Activated T-helper 17 cell treated with anti-CD3 and anti-CD28 coated beads, Interleukin-2, amount 50 U/mL, for 72 hours (primary cell): Measurements from ENCODE around the gene ADM5. TPM values are rescaled to one million over a fixed set of nuclear protein-coding genes. Genes with fewer than 3 reads are reported as not detected.

Experiments used
- ATAC-seq: fragments of 150-1000 bp; cut with Tn5 transposase; replicated peaks from 2 replicates; pipeline ENCODE4 v1.10.0; 2021; ENCODE audit warnings: mild to moderate bottlenecking, moderate library complexity
- H3K27ac Mint-ChIP-seq: one replicate; pipeline ENCODE4 v1.8.0; 2022; ENCODE audit warnings: mixed read lengths
- H3K27me3 Mint-ChIP-seq: one replicate; pipeline ENCODE4 v1.8.0; 2022; ENCODE audit warnings: mixed read lengths
- H3K36me3 Mint-ChIP-seq: one replicate; pipeline ENCODE4 v1.8.0; 2022; ENCODE audit warnings: low read depth, mild to moderate bottlenecking, mixed read lengths
- H3K4me1 Mint-ChIP-seq: one replicate; pipeline ENCODE4 v1.8.0; 2022; ENCODE audit warnings: mixed read lengths
- H3K4me3 Mint-ChIP-seq: one replicate; pipeline ENCODE4 v1.8.0; 2022; ENCODE audit warnings: mild to moderate bottlenecking, mixed read lengths
- H3K9me3 Mint-ChIP-seq: one replicate; pipeline ENCODE4 v1.8.0; 2022; ENCODE audit warnings: mixed read lengths
- total RNA-seq, 2 donors: library from RNA; stranded (reverse); gene quantifications; one replicate each; pipeline ENCODE4 v1.2.3, GENCODE V29; 2022

Gene ADM5, protein sequence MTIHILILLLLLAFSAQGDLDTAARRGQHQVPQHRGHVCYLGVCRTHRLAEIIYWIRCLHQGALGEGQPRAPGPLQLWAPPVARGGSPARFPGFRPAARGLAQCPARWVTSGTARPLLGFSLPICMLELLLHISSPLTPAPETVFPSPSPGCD
- 1 to 10 TPM; 8.5 to 8.6 TPM for total RNA-seq

DNA sequence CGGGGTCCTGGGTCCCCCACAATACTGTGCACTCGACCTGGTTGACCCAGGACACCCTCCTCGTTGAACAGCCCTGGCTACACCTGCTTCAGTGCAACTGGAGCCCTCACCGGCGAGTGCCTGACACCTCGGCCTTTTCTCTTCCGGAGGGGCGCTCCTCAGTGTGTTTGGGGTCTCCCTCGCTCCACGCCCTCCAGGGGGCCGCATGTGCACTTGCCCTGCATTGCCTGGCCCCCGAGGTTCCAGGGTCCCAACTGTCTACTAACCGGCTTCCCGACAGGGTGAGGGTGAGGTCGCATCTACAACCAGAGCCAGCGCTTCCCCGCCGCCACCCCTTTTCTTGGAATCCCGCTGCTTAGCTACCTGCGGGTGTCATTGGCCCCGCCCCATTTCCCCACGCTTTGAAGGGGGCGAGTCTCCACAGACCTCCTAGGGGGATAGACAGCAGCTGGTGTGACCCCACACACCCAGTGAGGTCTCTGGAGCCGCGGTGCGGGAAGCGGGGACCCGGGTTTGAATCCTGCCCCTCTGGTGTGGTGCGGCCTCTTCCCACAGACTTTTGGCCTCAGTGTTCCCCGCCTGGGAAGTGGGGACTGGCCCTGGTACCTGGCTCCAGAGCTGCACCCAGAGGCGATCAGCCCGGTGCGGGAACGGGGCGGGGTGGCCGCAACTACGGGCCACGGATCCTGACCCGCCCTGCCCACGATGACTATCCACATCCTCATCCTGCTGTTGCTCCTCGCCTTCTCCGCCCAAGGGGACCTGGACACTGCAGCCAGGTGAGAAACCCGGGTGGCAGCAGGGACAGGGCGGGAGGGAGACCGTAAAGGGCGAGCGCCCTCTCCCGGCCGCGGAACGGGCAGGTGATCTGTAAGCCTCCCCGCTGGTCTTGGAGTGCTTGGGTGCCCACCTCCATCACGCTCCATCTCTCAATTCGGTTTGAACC is at the start of gene ADM5:
Gene ADM5, plus strand, starts transcription at position 462 of the 946 bp plus-strand sequence. Its CDS starts 244 bp downstream, at position 706.
- Mint-ChIP-seq H3K4me3 (peak within 1 kb of the TSS; percentile 83), H3K4me1 (peaks cover 23% of the 10 kb centered on the region)
- peak; percentile 40 for ATAC-seq

DNA sequence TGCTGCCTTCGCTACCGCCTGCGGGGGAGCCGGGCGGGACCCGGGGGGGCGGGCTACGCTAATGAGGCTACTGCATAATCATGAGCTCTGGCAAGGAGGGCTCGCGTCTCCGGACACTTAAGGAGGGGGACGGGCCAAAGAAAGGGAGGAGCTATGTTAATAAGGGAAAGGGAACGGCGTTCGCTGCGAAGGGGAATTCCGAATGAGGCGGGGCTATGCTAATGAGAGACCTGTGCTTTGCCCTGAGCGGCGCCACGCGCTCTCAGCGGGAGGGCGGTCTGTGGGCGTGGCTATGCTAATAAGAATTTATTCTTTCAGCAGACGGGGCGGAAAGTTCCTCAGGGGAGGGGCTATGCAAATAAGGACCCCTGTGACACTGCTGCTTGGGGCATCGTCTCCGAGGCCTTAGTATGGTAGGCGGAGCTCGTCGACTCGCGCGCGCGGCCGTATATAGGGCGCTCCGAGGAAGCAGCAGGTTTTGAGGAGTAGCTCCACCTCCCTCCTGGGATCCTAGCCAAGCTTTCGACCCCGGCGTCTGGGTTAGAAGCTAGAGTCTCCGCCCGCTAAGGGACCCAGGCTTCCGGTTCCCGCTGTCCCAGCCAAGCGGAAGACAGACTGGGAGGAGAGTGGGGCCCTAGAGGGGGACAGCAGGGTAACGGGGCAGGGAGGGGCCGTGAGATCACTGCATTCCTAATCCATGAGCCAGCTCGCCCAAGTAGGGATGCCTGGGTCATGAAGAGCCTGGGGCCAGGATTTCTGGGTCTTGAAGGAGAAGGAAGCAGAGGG is 49.1 kb upstream of the ADM5 start, which contains the start of gene RRAS:
Gene RRAS, minus strand, starts transcription at position 31 of the 786 bp plus-strand sequence. CDS start 45 bp downstream, outside the sequence.
- Mint-ChIP-seq H3K27me3 (no peaks in the 10 kb centered on the region), H3K4me3 (peak within 1 kb of the TSS; percentile 99), H3K27ac (peak within 1 kb of the TSS; percentile 98), H3K36me3 (peaks cover 29% of the 10 kb centered on the region), H3K9me3 (no peaks in the 10 kb centered on the region), H3K4me1 (peaks cover 42% of the 10 kb centered on the region)
- peak; percentile 75 for ATAC-seq

More for the DNA sequence above, at the start of gene ADM5:
- Mint-ChIP-seq H3K27me3 (peaks cover 8% of the 10 kb centered on the region), H3K27ac (peak within 1 kb of the TSS; percentile 68), H3K36me3 (peaks cover 52% of the 10 kb centered on the region), H3K9me3 (no peaks in the 10 kb centered on the region)

DNA sequence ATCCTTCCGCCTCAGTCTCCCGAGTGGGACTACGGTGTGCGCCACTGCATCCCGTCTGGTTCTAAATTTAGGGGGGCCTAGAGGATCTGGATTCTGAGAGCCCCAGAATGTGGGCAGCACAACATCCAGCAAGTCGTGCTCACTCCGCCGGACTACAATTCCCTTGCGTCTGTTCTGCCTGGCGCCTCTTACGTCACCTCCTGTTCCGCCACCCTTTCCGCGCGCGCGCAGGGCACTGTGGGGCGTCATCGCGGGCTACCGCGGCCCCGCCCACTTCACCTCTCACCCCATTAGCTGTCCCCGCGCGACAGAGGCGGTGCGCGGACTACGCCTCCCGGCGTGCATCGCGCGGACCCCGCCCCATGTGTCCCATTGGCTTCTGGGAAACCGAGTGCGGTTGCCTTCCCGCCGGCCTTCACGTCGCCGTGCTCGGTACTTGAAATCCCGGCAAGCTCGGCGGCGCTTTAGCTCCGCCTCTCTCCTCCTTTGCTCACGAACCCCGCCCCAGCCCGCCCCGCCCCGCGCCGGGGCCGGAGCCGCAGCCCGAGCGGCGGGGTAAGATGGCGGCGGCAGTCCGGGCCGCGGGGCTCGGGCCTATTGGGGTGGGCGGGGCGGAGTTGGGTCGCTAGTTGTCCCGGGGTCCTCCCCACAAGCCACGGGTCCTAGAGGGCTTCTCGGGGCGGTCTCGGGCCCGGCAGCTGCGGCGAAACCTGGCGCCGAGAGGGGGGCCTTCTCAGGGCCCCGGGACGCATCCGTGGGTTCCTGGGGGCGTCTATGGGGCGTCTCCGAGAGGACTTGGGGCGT is 47.5 kb upstream of the ADM5 start, which contains the start of gene SCAF1:
Gene SCAF1, plus strand, starts transcription at position 522 of the 804 bp plus-strand sequence. CDS start 2,818 bp downstream, outside the sequence.
- H3K4me3 Mint-ChIP-seq, result peak within 1 kb of the TSS; percentile 99

DNA sequence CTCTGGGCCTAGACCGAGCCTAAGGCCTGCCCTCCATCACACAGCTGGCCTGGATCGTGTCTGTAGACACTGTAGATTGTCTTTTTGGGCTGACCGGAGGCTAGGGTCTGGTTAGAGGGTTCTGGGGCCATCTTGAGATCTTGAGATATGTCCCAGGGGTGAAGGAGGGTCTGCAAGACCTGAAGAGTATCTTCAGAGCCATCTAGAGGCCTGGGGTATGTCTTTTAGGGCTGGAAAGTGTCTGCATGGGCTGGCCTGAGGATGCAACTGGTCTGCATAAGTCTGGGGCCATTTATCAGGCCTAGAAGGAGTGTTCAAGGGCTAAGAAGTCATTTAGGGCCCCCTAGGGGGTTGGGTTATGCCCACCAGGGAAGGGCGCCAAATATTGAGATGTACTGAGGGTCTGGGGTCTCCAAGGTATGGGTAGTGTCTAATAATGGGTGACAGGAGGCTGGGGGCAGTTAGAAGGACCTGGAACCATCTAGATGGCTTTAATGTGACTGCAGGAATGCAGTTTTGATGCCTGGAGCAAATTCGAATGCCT is 46.8 kb upstream of the ADM5 start:
- Mint-ChIP-seq H3K4me1 (peaks cover 39% of the 10 kb centered on the region), H3K36me3 (peaks cover 52% of the 10 kb centered on the region), H3K4me3 (peak overlapping the region; percentile 99), H3K27me3 (no peaks in the 10 kb centered on the region), H3K27ac (peak overlapping the region; percentile 98), H3K9me3 (no peaks in the 10 kb centered on the region)
- ATAC-seq, result no peak

More for the DNA sequence above, 47.5 kb upstream of the ADM5 start, which contains the start of gene SCAF1:
- Mint-ChIP-seq H3K27ac (peak within 1 kb of the TSS; percentile 98), H3K4me1 (peaks cover 39% of the 10 kb centered on the region), H3K36me3 (peaks cover 45% of the 10 kb centered on the region), H3K27me3 (no peaks in the 10 kb centered on the region), H3K9me3 (no peaks in the 10 kb centered on the region)
- ATAC-seq, result peak; percentile 70

DNA sequence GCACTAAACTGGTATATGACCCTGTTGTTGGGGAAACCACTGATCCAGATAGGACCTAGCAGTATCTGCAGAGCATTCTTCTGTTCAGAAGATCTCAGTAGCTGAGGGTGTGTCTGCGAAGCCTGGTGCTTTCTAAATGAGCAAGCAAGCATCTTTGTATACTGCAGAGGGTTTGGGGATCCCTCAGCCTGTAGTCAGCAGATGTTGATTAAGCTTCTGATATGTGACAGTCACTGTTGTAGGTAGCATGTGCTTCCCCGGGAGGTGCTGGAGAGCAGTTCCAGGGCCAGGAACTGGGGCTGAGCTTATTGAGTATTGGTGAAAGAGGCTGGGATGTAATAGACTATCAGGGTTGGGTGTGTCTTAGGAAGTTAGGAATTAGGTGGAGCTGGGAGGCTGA is 45.9 kb upstream of the ADM5 start:
- no peaks in the 10 kb centered on the region for H3K27me3 Mint-ChIP-seq
- H3K9me3 Mint-ChIP-seq, result no peaks in the 10 kb centered on the region
- H3K36me3 Mint-ChIP-seq, result peaks cover 61% of the 10 kb centered on the region
- H3K4me3 Mint-ChIP-seq, result peak overlapping the region; percentile 99
- H3K27ac Mint-ChIP-seq, result peak overlapping the region; percentile 98
- peaks cover 33% of the 10 kb centered on the region for H3K4me1 Mint-ChIP-seq
- ATAC-seq, result no peak

DNA sequence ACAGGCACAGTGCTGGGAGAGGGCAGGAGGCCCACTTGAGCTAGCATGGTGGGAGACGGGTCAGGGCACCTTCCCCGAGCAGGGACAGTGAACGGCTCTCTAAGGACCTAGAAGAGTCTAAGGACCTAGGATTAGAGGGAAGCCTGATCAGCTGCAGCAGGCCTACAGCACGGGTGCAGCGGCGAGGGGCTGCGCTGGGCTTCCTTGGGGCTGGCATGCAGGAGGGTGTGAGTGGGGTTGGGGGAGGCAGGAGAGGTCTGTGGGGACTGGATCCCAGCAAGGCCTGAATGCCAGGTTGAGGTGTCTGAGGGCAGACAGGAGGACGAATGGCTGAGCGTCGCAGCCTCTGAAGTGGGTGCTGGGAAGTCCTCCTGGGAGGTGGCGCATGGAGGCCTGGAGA is 43.8 kb upstream of the ADM5 start:
- Mint-ChIP-seq H3K9me3 (no peaks in the 10 kb centered on the region), H3K27ac (peak overlapping the region; percentile 41), H3K36me3 (peaks cover 74% of the 10 kb centered on the region), H3K4me3 (no peak overlapping the region), H3K27me3 (no peaks in the 10 kb centered on the region), H3K4me1 (peaks cover 25% of the 10 kb centered on the region)
- ATAC-seq, result no peak

DNA sequence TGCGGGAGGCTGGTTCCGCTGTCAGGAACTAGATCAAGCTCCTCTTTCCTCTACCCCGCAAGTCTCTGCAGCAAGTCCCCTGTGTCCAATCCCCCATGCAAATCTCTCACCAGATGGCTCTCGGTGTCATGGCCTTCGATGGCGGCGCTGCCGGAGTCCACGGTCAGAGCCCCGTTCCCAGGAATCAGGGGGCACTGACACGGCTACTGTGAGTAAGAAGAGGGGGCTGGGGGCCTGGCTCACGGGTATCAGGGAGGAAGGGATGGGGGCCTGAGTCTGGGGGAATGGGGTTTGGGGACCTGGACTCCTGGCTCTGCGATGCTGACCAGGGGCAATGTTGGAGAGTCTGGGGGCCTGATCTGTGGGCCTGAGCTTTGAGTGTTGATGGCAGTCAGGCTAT is 43.4 kb upstream of the ADM5 start:
- ATAC-seq, result no peak
- peaks cover 25% of the 10 kb centered on the region for H3K4me1 Mint-ChIP-seq
- peak overlapping the region; percentile 41 for H3K27ac Mint-ChIP-seq
- no peak overlapping the region for H3K4me3 Mint-ChIP-seq
- no peaks in the 10 kb centered on the region for H3K27me3 Mint-ChIP-seq
- H3K36me3 Mint-ChIP-seq, result peaks cover 70% of the 10 kb centered on the region
- H3K9me3 Mint-ChIP-seq, result no peaks in the 10 kb centered on the region

DNA sequence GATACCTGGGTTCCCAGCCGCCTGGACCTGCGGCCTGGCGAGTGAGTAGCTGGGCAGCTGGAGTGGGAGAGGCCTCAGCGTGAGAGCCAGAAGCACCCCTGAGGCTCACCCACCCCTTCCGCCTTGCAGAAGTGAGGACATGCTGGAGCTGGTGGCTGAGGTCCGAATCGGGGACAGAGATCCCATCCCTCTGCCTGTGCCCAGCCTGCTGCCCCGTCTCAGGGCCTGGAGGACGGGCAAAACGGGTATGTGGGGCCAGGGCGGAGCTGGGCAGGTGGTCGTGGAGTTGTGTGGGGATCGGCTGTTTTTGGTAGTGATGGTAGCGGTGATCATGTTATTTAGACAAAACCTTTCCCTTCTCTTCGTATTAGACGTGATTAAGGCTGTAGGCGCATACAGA is 42.8 kb upstream of the ADM5 start:
- no peaks in the 10 kb centered on the region for H3K27me3 Mint-ChIP-seq
- peaks cover 67% of the 10 kb centered on the region for H3K36me3 Mint-ChIP-seq
- H3K4me1 Mint-ChIP-seq, result peaks cover 25% of the 10 kb centered on the region
- H3K27ac Mint-ChIP-seq, result no peak overlapping the region
- no peak for ATAC-seq
- H3K4me3 Mint-ChIP-seq, result no peak overlapping the region
- H3K9me3 Mint-ChIP-seq, result no peaks in the 10 kb centered on the region

DNA sequence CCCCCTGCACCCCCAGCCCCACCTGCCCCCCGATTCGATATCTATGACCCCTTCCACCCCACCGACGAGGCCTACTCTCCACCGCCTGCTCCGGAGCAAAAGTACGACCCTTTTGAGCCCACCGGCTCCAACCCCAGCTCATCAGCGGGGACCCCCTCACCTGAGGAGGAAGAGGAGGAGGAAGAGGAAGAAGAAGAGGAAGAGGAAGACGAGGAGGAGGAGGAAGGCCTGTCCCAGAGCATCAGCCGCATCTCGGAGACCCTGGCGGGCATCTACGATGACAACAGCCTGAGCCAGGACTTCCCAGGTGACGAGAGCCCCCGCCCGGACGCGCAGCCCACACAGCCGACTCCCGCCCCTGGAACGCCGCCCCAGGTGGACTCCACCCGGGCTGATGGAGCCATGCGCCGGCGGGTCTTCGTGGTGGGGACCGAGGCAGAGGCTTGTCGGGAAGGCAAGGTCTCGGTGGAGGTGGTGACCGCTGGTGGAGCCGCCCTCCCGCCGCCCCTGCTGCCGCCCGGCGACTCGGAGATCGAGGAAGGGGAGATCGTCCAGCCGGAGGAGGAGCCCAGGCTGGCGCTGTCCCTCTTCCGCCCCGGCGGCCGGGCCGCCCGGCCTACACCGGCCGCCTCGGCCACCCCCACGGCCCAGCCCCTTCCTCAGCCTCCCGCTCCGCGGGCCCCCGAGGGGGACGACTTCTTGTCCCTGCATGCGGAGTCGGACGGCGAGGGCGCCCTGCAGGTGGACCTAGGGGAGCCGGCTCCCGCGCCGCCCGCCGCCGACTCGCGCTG is 38.2 kb upstream of the ADM5 start:
- Mint-ChIP-seq H3K27me3 (no peaks in the 10 kb centered on the region), H3K9me3 (no peaks in the 10 kb centered on the region), H3K4me3 (no peak overlapping the region), H3K27ac (no peak overlapping the region), H3K4me1 (peaks cover 4% of the 10 kb centered on the region), H3K36me3 (peaks cover 75% of the 10 kb centered on the region)
- ATAC-seq, result no peak

DNA sequence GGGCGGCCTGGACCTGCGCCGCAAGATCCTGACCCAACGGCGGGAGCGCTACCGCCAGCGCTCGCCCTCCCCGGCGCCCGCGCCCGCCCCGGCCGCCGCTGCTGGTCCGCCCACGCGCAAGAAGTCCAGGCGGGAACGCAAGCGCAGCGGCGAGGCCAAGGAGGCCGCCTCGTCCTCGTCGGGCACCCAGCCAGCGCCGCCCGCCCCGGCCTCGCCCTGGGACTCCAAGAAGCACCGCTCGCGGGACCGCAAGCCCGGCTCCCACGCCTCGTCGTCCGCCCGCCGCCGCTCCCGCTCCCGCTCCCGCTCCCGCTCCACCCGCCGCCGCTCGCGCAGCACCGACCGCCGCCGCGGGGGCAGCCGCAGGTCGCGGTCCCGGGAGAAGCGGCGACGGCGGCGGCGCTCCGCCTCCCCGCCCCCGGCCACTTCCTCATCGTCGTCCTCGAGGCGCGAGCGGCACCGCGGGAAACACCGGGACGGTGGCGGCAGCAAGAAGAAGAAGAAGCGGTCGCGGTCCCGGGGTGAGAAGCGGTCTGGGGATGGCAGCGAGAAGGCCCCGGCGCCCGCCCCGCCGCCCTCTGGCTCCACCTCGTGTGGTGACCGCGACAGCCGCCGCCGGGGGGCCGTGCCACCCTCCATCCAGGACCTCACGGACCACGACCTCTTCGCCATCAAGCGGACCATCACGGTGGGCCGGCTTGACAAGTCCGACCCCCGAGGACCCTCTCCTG is 37.4 kb upstream of the ADM5 start:
- Mint-ChIP-seq H3K4me1 (peaks cover under 1% of the 10 kb centered on the region), H3K36me3 (peaks cover 75% of the 10 kb centered on the region), H3K4me3 (no peak overlapping the region), H3K27me3 (no peaks in the 10 kb centered on the region), H3K9me3 (no peaks in the 10 kb centered on the region), H3K27ac (no peak overlapping the region)
- no peak for ATAC-seq

DNA sequence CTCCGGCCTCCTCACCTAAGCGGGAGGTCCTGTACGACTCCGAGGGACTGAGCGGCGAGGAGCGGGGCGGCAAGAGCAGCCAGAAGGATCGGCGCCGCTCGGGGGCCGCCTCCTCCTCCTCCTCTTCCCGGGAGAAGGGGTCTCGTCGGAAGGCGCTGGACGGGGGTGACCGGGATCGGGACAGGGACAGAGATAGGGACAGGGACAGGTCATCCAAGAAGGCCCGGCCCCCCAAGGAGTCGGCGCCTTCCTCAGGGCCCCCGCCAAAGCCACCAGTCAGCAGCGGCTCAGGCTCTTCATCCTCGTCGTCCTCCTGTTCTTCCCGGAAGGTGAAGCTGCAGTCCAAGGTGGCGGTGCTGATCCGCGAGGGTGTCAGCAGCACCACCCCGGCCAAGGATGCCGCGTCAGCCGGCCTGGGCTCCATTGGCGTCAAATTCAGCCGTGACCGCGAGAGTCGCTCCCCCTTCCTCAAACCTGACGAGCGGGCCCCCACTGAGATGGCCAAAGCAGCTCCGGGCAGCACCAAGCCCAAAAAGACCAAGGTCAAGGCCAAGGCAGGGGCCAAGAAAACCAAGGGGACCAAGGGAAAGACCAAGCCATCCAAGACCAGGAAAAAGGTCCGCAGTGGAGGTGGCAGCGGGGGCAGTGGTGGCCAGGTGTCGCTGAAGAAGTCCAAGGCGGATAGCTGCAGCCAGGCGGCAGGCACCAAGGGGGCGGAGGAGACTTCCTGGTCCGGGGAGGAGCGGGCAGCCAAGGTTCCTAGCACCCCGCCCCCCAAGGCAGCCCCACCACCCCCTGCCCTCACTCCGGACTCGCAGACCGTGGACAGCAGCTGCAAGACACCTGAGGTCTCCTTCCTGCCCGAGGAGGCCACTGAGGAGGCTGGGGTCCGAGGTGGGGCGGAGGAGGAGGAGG is 36.6 kb upstream of the ADM5 start:
- Mint-ChIP-seq H3K27ac (no peak overlapping the region), H3K4me1 (no peaks in the 10 kb centered on the region), H3K9me3 (no peaks in the 10 kb centered on the region), H3K4me3 (no peak overlapping the region), H3K36me3 (peaks cover 73% of the 10 kb centered on the region), H3K27me3 (no peaks in the 10 kb centered on the region)
- no peak for ATAC-seq
